HEK293 (cell line): ENCODE measurements around the gene KCNA1.

ENCODE experiments used
- CTCF ChIA-PET: fragments of 350-600 bp; formaldehyde crosslinking; extraction: SDS; loops from one replicate; lab custom pipeline; 2021; ENCODE audit warnings: antibody characterized with exemption; lab: Yijun Ruan, JAX
- POLR2A ChIA-PET: fragments of 300-600 bp; formaldehyde crosslinking; extraction: SDS; loops from one replicate; lab custom pipeline; 2020; ENCODE audit warnings: antibody characterized with exemption, inconsistent platforms; lab: Yijun Ruan, JAX
- H3K27ac ChIP-seq: fragments of 200-500 bp; sonication (Bioruptor generic); 2 replicates; pipeline ENCODE4 v1.5.1; 2014; ENCODE audit warnings: low read depth, low read length, control low read depth, inconsistent platforms; ENCODE audit errors: extremely low read depth
- H3K36me3 ChIP-seq, 2 experiments: fragments of 200-500 bp in 1 of 2; sonication (Bioruptor generic) in 1 of 2; 1 replicate in 1 of 2; 2 replicates in 1 of 2; pipeline ENCODE4 v1.5.1; 2014 to 2017; ENCODE audit warnings: inconsistent platforms in 2 of 2, low read length in 2 of 2; ENCODE audit not compliant: control insufficient read depth in 2 of 2, insufficient read depth in 1 of 2
- H3K4me1 ChIP-seq: fragments of 200-500 bp; sonication (Bioruptor generic); 2 replicates; pipeline ENCODE4 v1.5.1; 2014; ENCODE audit warnings: mild to moderate bottlenecking, low read length, inconsistent platforms; ENCODE audit not compliant: control insufficient read depth, insufficient read depth
- H3K4me3 ChIP-seq: 2 replicates; pipeline ENCODE4 v1.5.1; 2011; ENCODE audit warnings: low read depth, mild to moderate bottlenecking, control low read depth, low read length, moderate library complexity
- H3K9me3 ChIP-seq: fragments of 200-500 bp; sonication (Bioruptor generic); 2 replicates; pipeline ENCODE4 v1.5.1; 2014; ENCODE audit warnings: low read depth, low read length, inconsistent platforms; ENCODE audit not compliant: control insufficient read depth, insufficient read depth
- AEBP2 ChIP-seq: fragments of 450-650 bp; formaldehyde crosslinking; IDR thresholded peaks from 2 replicates; pipeline ENCODE4 v1.5.1; 2016; ENCODE audit warnings: missing biosample characterization, missing genetic modification characterization, borderline replicate concordance
- CTCF ChIP-seq: fragments of 450-650 bp; formaldehyde crosslinking; IDR thresholded peaks from 2 replicates; pipeline ENCODE4 v1.5.1; 2016; ENCODE audit warnings: missing biosample characterization, missing genetic modification characterization
- EGR2 ChIP-seq: fragments of 450-650 bp; formaldehyde crosslinking; IDR thresholded peaks from 2 replicates; pipeline ENCODE4 v1.5.1; 2016; ENCODE audit warnings: low read depth, missing biosample characterization, missing genetic modification characterization
- GFI1B ChIP-seq: fragments of 450-650 bp; formaldehyde crosslinking; IDR thresholded peaks from 2 replicates; pipeline ENCODE4 v1.5.1; 2016; ENCODE audit warnings: missing biosample characterization, missing genetic modification characterization
- SP3 ChIP-seq: fragments of 450-650 bp; formaldehyde crosslinking; IDR thresholded peaks from 2 replicates; pipeline ENCODE4 v1.5.1; 2016; ENCODE audit warnings: missing biosample characterization, missing genetic modification characterization
- YY1 ChIP-seq: fragments of 450-650 bp; formaldehyde crosslinking; IDR thresholded peaks from 2 replicates; pipeline ENCODE4 v1.5.1; 2018; ENCODE audit warnings: missing biosample characterization, missing genetic modification characterization
- ZFP41 ChIP-seq: fragments of 450-650 bp; formaldehyde crosslinking; IDR thresholded peaks from 2 replicates; pipeline ENCODE4 v1.5.1; 2016; ENCODE audit warnings: missing biosample characterization, missing genetic modification characterization, borderline replicate concordance
- ZNF26 ChIP-seq: fragments of 450-650 bp; formaldehyde crosslinking; IDR thresholded peaks from 2 replicates; pipeline ENCODE4 v1.5.1; 2016; ENCODE audit warnings: missing biosample characterization, missing genetic modification characterization
- ZNF292 ChIP-seq: fragments of 450-650 bp; formaldehyde crosslinking; IDR thresholded peaks from 2 replicates; pipeline ENCODE4 v1.5.1; 2016; ENCODE audit warnings: low read depth, missing biosample characterization, missing genetic modification characterization, borderline replicate concordance
- ZNF302 ChIP-seq: fragments of 450-650 bp; formaldehyde crosslinking; IDR thresholded peaks from 2 replicates; pipeline ENCODE4 v1.5.1; 2016; ENCODE audit warnings: missing biosample characterization, missing genetic modification characterization, low read depth
- ZNF335 ChIP-seq: fragments of 450-650 bp; formaldehyde crosslinking; conservative IDR thresholded peaks from 2 replicates; pipeline ENCODE4 v1.5.1; 2016; ENCODE audit warnings: missing biosample characterization, missing genetic modification characterization
- ZNF366 ChIP-seq: fragments of 450-650 bp; formaldehyde crosslinking; conservative IDR thresholded peaks from 2 replicates; pipeline ENCODE4 v1.5.1; 2016; ENCODE audit warnings: missing biosample characterization, missing genetic modification characterization
- ZNF394 ChIP-seq: fragments of 450-650 bp; formaldehyde crosslinking; IDR thresholded peaks from 2 replicates; pipeline ENCODE4 v1.5.1; 2016; ENCODE audit warnings: missing biosample characterization, missing genetic modification characterization, mild to moderate bottlenecking, moderate library complexity, borderline replicate concordance
- ZNF416 ChIP-seq: fragments of 450-650 bp; formaldehyde crosslinking; IDR thresholded peaks from 2 replicates; pipeline ENCODE4 v1.5.1; 2016; ENCODE audit warnings: missing biosample characterization, missing genetic modification characterization
- ZNF571 ChIP-seq: fragments of 450-650 bp; formaldehyde crosslinking; IDR thresholded peaks from 2 replicates; pipeline ENCODE4 v1.5.0; 2017; ENCODE audit warnings: missing biosample characterization, missing genetic modification characterization
- ZNF585B ChIP-seq: fragments of 450-650 bp; formaldehyde crosslinking; IDR thresholded peaks from 2 replicates; pipeline ENCODE4 v1.5.1; 2016; ENCODE audit warnings: missing biosample characterization, missing genetic modification characterization
- ZNF623 ChIP-seq: fragments of 450-650 bp; formaldehyde crosslinking; IDR thresholded peaks from 2 replicates; pipeline ENCODE4 v1.5.1; 2016; ENCODE audit warnings: missing biosample characterization, missing genetic modification characterization
- ZNF626 ChIP-seq: fragments of 450-650 bp; sonication (Bioruptor Pico); formaldehyde crosslinking; IDR thresholded peaks from 2 replicates; pipeline ENCODE4 v1.5.1; 2018; ENCODE audit warnings: missing biosample characterization, missing genetic modification characterization, inconsistent platforms
- ZNF639 ChIP-seq: fragments of 450-650 bp; formaldehyde crosslinking; IDR thresholded peaks from 2 replicates; pipeline ENCODE4 v1.5.1; 2016; ENCODE audit warnings: missing biosample characterization, missing genetic modification characterization

The KCNA1 gene

GRCh38 chr12:4909734-4910501, at the start of gene KCNA1 (continued):
- TF ChIP-seq AEBP2 (tag by site-specific recombination), result no peak
- no peak for TF ChIP-seq ZNF394 (tag by site-specific recombination)
- no peak for TF ChIP-seq ZNF26 (tag by site-specific recombination)
- no peak for TF ChIP-seq ZNF585B (tag by site-specific recombination)
- TF ChIP-seq ZNF571 (tag by site-specific recombination), result no peak
- TF ChIP-seq CTCF (tag by site-specific recombination), result 0 out of 2 replicates have a peak, but pooled peaks have one; percentile 7
- TF ChIP-seq SP3 (tag by site-specific recombination), result peak; percentile 47; the same call in 1 of the 2 replicates
- peak; percentile 90 for TF ChIP-seq EGR2 (tag by site-specific recombination)
- no peak for TF ChIP-seq ZNF366
- TF ChIP-seq ZNF335 (tag by site-specific recombination), result peak; percentile 70
- TF ChIP-seq ZNF416 (tag by site-specific recombination), result no peak
- TF ChIP-seq ZNF302 (tag by site-specific recombination), result no peak
- TF ChIP-seq ZNF292 (tag by site-specific recombination), result no peak
- TF ChIP-seq ZNF623 (tag by site-specific recombination), result no peak

- H3K4me1 ChIP-seq, result no peaks in the 10 kb centered on the region; the same call in 1 of the 2 replicates
- H3K4me3 ChIP-seq, result no peak overlapping the region
- no peaks in the 10 kb centered on the region for H3K9me3 ChIP-seq
- H3K27ac ChIP-seq, result no peak overlapping the region
- ChIA-PET CTCF (interaction anchor here (0.6 kb wide), 2 partner anchors 160 to 254 kb away, joined by 3 to 4 read pairs; no protein-coding TSS in a partner anchor), POLR2A (no interaction called here)
- no peak for TF ChIP-seq ZNF302 (tag by site-specific recombination)
- TF ChIP-seq ZNF639, result no peak
- no peak for TF ChIP-seq ZNF626 (tag by site-specific recombination)
- no peak for TF ChIP-seq GFI1B
- TF ChIP-seq ZFP41 (tag by site-specific recombination), result no peak
- no peak for TF ChIP-seq YY1
- no peaks in the 10 kb centered on the region for H3K36me3 ChIP-seq
Observed at GRCh38 chr12:4860741-4861140, 49.0 kb upstream of the KCNA1 start.
